GM21367 (cell line): ENCODE data around the gene COTL1.
A peak's percentile ranks its signal among the peaks of the same experiment; 100 is the strongest.

Experiments used
- ATAC-seq: cut with Tn5 transposase; IDR thresholded peaks from one replicate; pipeline ENCODE4 v1.9.1; 2021; ENCODE audit not compliant: unreplicated experiment

The COTL1 gene

DNA sequence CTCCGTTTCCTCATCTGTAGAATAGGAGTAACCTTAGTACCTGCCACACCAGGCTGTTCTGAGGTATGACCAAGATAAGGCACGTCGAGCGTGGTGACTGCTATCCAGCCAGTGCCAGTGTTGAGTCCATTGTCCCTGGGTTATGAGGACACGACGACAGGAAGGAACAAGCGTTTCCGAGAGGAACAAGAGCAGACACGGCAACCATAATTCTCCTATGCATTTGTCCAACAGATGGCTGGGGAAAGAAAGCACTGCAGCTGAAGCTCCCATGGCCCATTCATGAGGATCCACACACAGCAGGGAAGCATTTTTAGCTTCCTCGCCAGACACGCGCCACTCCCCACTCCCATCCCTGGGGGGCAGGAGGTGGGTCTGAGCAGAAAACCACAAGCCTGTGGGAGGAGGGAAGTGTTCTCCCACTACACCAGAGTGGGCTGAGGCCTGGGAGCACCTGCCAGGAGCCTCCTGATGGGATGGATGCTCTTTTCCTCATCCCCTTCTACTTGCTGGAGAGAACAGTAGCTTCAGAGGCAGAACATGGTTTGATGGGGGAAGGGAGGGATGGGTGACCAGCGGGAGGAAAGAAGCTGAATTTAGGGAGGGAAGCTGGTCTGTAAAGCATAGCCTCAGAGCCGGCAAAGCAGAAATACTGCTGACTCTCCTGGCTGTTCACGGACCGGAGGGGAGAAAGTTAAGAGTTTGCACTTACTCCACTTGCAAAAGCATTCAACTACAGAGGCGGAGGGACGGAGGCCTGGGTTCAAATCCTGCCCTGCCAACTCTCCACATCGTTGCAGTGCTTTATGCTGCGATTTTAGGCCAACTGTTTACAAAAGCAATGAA, 2.7 kb downstream of the COTL1 start:
- no peak for ATAC-seq

DNA sequence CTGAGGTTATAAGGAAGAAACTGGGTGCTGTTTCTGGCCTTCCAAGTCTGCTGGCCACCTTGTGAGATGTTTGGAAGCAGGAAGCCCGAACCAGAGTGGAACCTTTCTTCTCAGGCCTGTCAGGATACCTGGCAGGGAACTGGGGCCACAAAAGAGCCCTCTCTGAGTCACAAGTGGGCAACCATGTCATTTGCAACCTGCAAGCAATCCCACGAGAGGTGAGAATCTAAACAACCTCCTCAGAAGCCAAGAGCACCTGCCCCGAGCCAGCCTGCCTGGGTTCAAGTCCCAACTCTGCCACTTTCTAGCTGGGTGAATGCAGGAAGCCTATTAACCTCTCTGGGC, 3.3 kb downstream of the COTL1 start:
- ATAC-seq: no peak

- ATAC-seq: no peak
These were observed 3.8 kb downstream of the COTL1 start for GRCh38 chr16:84614073-84614459.

DNA sequence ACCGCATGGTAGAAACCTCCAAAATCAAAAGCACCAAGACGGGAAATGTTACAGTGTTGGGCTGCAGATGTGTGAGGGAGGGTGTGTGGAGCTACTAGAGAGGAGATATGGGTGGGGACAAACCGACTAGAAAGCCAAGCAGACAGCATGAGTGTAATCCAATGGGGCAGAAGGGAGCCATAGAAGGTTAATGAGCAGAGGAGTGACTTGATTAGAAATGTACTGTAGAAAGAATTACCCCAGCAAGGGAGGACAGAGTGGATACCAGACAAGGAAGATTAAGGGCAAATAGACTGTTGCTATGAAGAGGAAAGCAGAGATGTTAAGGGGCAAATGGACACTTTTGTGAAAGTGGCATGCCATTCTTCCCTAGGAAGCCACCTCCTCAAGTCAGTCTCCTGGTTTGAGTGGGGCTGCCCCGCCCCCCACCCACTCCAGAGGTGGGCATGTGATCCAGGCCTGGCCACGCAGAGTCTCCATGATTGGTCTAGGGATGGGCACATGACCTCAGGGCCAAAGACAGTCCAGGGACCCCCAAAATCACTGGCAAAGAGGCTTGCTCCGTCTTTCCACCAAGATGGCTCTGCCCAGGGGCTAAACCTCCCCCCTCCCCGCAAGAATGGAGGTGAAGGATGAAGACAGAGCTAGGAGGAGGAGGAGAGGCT, 4.3 kb downstream of the COTL1 start:
- no peak for ATAC-seq

DNA sequence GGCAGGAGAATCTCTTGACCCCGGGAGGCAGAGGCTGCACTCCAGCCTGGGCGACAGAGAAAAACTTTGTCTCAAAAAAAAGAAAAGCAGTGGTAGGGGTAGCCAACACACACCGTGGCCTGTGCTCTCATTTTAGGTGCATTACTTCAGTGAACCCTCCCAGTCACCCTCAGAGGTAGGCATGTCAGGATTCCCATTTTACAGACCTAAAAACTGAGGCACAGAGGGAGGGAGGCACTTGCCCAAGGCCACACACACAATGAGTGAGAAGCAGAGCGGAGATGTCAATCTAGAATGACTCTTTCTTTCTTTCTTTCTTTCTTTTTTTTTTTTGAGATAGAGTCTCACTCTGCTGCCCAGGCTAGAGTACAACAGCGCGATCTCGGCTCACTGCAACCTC, 5.2 kb downstream of the COTL1 start:
- ATAC-seq: no peak

DNA sequence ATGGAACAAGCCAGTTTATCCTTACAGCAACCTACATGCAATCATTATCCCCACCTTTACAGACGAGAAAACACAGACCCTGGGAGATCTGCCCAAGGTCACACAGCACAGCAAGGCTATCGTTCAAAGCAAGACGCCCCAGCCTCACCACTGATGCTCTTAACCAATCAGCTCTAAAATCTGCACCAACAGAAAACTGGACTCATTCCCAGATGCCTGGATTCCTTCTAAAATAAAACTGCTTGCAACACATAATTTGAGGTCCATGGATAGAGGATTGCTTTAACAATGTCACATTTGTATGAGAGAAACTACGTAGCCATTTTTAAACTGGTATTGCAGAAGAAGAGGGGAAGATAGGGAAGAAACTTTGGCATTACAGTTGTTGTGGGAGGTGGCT, 6.8 kb downstream of the COTL1 start:
- ATAC-seq: no peak

GRCh38 chr16:84610376-84610775, 7.5 kb downstream of the COTL1 start:
- ATAC-seq: no peak

GRCh38 chr16:84609563-84610177, 8.2 kb downstream of the COTL1 start:
- ATAC-seq: no peak

DNA sequence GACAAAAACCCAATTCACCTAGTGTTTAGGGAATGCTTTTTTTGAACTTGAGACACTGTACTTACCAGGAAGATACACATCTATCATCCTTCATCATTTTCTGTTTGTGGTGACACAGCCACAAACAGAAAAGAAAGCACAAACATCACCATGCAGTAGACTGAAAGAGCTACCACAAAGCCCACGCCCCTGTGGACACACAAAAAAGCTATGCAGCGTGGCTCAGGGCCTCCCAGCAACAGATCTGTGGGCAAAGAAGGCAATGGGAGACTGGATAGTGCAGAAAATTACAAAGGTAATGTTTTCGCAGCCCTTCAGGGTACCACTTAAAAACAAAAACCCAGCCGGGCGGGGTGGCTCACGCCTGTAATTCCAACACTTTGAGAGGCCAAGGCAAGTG, 9.6 kb downstream of the COTL1 start:
- ATAC-seq: no peak

GRCh38 chr16:84607694-84608093, 10.2 kb downstream of the COTL1 start:
- ATAC-seq: peak; percentile 41

GRCh38 chr16:84607061-84607460, 10.8 kb downstream of the COTL1 start:
- ATAC-seq: no peak

DNA sequence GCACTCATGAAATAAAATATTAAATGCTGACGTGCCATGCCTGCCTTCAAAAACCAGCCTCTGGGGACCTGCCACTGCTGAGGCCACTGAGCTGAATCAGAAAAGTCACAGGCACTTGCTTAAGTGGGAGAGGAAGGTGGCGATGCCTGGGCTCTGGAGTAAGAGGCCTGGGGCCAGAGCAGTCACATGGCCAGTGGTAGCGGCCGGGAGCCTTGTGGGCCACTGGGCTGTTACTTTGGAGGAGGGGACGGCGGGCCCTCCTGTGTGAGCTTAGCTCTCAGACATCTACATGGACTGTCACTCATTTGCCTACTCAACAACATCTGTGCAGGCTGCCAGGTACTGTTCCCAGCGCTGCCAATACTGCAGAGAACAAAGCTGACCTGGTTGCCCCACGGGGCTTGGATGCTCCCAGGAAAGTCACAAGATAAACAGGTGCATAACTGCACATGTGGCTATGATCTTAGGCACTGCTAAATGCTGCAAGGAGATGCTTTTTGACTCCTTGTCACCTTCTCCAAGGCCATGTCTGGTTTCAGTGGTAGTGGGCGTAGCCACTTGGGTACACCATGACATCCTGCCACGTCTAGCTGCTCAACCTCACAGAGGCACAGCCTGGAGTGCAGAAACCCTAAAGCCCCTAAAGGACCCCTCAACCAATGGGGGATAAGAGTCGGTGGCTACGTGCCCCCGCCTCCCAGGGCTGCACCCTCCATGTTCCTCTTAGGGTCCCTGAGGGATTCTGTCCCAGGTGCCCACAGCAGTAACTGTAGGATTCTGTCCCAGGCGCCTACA, 11.6 kb downstream of the COTL1 start:
- ATAC-seq: no peak

DNA sequence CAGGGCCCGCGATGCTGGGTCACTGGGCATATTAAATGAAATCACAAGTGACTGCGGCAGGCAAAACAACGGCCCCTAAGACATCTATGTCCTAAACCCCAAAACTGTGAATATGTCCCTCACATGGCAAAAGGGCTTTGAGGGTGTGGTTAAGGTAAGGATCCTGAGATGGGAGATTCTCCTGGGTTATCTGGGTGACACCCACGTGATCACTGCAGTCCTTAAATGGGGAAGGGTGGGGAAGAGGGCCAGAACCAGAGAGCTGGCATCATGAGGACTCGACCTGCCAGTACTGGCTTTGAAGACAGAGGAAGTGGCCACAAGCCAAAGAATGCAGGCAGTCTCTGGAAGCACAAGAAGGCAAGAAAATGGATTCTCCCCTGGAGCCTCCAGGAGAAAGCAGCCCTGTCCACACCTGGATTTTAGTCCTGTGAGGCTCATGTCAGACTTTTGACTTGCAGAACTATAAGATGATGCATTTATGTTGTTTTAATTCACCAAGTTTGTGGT, 12.5 kb downstream of the COTL1 start:
- no peak for ATAC-seq

- no peak for ATAC-seq
These were observed 13.3 kb downstream of the COTL1 start for GRCh38 chr16:84604477-84605013.

GRCh38 chr16:84603940-84604339, 13.9 kb downstream of the COTL1 start:
- no peak for ATAC-seq

DNA sequence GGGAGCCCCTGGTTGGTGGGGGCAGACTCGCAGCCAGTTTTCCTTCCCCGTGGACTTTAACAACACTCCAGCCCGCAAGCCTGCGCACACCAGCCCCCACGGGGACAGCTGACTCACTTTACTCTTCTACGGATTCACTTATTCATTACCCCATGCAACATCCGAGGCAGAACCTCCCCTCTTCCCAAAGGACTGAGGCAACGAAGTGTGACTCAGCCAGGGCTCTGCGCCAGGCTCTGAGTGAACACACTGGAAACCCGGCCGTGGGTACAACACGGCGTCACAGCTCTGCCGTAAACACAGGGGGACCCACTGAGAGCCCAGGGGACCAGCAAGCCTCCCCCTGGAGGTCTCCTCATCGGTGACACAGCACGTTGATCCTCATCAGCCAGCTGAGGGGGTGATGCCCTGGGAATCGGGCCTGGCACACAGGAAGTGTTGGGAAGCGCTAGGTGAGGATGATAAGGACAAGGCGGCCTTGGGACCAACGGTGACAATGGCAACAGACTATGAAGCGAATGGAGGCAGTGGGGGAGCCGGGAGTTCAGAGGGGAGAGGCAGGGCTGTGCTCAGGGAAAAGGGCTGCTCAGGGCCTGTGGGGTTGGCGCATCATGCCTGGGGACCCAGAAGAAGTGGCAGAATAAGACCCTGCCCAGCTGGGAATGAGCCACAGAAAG, 14.6 kb downstream of the COTL1 start:
- ATAC-seq: no peak

DNA sequence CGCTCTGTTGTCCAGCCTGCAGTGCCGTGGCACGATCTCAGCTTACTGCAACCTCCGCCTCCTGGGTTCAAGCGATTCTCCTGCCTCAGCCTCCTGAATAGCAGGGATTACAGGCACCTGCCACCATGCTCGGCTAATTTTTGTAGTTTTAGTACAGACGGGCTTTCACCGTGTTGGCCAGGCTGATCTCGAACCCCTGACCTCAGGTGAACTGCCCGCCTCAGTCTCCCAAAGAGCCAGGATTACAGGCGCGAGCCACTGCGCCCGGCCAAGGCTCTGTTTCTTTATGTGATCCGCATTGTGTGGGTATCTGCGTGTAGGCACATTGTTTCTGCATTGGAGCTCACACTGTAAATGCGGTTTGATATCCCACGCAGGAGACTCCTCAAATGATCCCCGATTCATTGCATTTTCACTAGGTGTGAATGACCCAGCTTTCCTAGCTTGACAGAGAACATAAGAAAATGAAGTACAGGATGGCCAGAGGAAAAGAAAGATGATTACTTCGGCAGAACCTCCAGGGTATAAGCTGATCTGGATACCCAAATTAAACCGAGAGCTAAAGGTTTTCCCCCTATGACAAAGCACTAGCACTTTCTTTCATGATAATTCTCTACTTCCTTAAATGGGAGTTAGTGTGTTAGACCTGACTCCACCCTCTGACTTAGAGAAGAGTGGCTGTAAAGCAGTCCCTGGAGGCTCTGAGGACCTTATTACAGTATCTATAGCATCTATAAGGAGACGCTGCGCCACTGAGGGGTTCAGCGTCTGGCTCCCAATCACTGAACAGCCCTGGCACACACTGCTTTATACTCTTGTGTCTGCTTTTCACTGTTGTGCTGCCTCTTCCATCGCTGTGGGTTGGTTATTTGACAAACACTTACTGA, 17.3 kb downstream of the COTL1 start:
- ATAC-seq: peak; percentile 58

DNA sequence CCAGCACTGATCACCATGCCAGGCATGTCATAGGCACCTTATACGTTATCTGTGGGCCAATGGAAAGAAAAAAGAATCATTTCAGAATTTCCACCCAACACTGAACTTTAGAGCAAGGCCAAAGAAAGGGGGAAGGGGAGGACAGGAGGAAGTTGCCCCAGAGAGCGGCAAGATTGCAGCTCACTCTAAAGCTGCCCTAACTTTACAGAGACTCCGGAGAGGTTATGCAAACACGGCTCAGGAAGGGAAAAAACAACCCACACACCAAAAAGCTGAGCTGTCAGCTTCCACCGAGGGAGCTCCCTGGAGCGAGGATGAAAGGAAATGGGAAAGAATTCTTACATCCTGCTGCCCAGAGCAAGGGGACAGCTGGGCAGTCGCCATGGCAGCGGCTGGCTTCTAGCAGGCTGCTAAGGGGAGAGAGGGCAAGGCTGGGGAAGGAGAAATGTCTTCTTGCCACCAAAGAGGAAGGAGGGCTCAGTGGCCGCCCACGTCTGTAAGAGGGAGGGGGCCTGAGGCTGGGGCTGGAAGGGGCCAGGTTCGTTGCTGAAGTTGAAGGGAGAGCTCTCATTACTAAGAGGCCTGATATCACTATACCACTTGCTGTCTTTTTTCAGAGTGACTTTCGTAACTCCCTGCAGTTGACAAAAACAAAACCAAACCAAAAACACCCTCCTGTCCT, 18.2 kb downstream of the COTL1 start:
- peak; percentile 27 for ATAC-seq

DNA sequence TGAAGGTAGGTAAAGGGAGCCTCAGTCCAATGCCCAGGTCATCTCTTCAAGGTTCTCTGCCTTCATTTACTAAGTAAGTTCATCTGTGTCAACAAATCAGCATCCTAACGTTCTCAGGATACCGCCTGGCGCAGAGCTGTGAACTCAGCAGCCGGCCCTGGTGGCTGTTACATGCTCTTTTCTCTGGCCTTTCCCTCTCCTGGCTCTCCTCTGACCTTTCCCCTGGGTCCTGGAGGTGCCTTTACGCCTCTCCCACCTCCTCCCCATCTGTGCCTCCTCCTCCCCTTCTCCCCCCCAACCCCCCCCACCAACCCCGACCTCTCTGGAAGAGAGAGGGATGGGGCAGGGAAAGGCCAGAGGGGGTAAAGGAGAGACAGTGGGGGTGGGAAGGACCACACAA, 19.5 kb downstream of the COTL1 start:
- ATAC-seq: no peak
